ENCODE data around the gene CRYM.

The CRYM gene

GRCh38 chr16:21222495-21223337 is 55.4 kb downstream of the CRYM start:
- TF ChIP-seq CTCF (IDR thresholded peaks at IDR 0.05; ENCODE audit: borderline replicate concordance, control extremely low read depth, extremely low read depth, insufficient read depth, missing control alignments), result no peak
- DNase-seq (ENCODE audit: low spot score), result no peak
- in situ Hi-C loops (cut with MboI; ENCODE audit: low sequenced_read_pairs, unreplicated experiment), result no loop called here

GRCh38 chr16:21219551-21219950 is 58.5 kb downstream of the CRYM start:
- in situ Hi-C loops (cut with MboI; ENCODE audit: low sequenced_read_pairs, unreplicated experiment), result no loop called here
- no peak for TF ChIP-seq CTCF (IDR thresholded peaks at IDR 0.05; ENCODE audit: borderline replicate concordance, control extremely low read depth, extremely low read depth, insufficient read depth, missing control alignments)
- no peak for DNase-seq (ENCODE audit: low spot score)

DNA sequence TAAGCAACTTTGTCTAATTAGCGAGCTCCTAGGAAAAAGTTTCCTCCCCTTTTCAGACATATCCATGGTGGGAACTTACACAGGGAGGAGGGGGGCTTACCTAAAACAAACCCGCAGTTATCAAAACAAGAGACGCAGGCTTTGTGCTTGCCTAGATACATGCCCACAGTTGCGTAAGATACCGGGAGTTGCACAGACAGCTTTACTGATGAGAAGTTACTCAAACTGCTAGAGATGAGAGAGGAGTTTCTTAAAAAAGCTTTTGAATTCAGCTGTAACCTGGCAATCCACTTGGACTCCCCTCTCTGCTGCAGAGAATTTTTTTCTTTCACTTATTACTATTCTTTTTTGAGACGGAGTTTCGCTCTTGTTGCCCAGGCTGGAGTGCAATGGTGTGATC is 59.9 kb downstream of the CRYM start:
- no peak for TF ChIP-seq CTCF (IDR thresholded peaks at IDR 0.05; ENCODE audit: borderline replicate concordance, control extremely low read depth, extremely low read depth, insufficient read depth, missing control alignments)
- in situ Hi-C loops (cut with MboI; ENCODE audit: low sequenced_read_pairs, unreplicated experiment), result no loop called here
- DNase-seq (ENCODE audit: low spot score), result no peak

GRCh38 chr16:21217121-21217520 is 61.0 kb downstream of the CRYM start:
- TF ChIP-seq CTCF (IDR thresholded peaks at IDR 0.05; ENCODE audit: borderline replicate concordance, control extremely low read depth, extremely low read depth, insufficient read depth, missing control alignments), result no peak
- in situ Hi-C loops (cut with MboI; ENCODE audit: low sequenced_read_pairs, unreplicated experiment), result no loop called here

GRCh38 chr16:21214086-21214485 is 64.0 kb downstream of the CRYM start:
- TF ChIP-seq CTCF (IDR thresholded peaks at IDR 0.05; ENCODE audit: borderline replicate concordance, control extremely low read depth, extremely low read depth, insufficient read depth, missing control alignments), result no peak
- in situ Hi-C loops (cut with MboI; ENCODE audit: low sequenced_read_pairs, unreplicated experiment), result no loop called here
- DNase-seq (ENCODE audit: low spot score), result no peak

More at GRCh38 chr16:21217121-21217520, 61.0 kb downstream of the CRYM start:
- no peak for DNase-seq (ENCODE audit: low spot score)

GRCh38 chr16:21211486-21211885 is 66.6 kb downstream of the CRYM start, which contains the start of gene ZP2:
TSS of gene ZP2 (minus strand) at chr16:21211574. CDS start at chr16:21211547, 27 bp downstream.
- TF ChIP-seq CTCF (IDR thresholded peaks at IDR 0.05; ENCODE audit: borderline replicate concordance, control extremely low read depth, extremely low read depth, insufficient read depth, missing control alignments), result no peak
- in situ Hi-C loops (cut with MboI; ENCODE audit: low sequenced_read_pairs, unreplicated experiment), result no loop called here
- DNase-seq (ENCODE audit: low spot score), result no peak

All from GM13976 (cell line).